ENCODE measurements around the gene ARL4A. TPM values are rescaled to one million over a fixed set of nuclear protein-coding genes. Genes with fewer than 3 reads are reported as not detected.
"Not testable (repeated sequence)": the region's sequence is repeated elsewhere in the genome, so short reads cannot be mapped to it uniquely, and the experiment has no call there.

Gene ARL4A
- total and polyA plus RNA-seq, 2 donors (not counting 3 experiments of a cell fraction or from before 2014, with no cell fraction given), result 34.1 to 43.2 TPM

GRCh38 chr7:12643644-12644043, 43.8 kb upstream of the ARL4A start:
- dilution Hi-C loops (cut with MboI; ENCODE audit: extremely low pct_ligation_motif_present, low sequenced_read_pairs), result no loop called here
- H3K4me1 ChIP-seq (ENCODE audit: control insufficient read depth, extremely low read depth, insufficient read depth, low read length), result no peaks in the 10 kb centered on the region
- no peak for DNase-seq (ENCODE audit: low read depth, low spot score)
- H3K4me3 ChIP-seq (replicated peaks in 1 of 3; ENCODE audit: insufficient read depth in 1 of 3, low read depth in 1 of 3, low read length in 3 of 3), result no peak overlapping the region
- CTCF ChIA-PET, result no interaction called here
- H3K79me2 ChIP-seq (ENCODE audit: control insufficient read depth, insufficient read depth, low read length), result no peaks in the 10 kb centered on the region
- no peaks in the 10 kb centered on the region for H3K36me3 ChIP-seq (ENCODE audit: control insufficient read depth in 2 of 2, extremely low read depth in 1 of 2, insufficient read depth in 2 of 2, low read length in 2 of 2)
- no peak overlapping the region for H2AFZ ChIP-seq (ENCODE audit: low read depth, low read length)
- H3K9me3 ChIP-seq (replicated peaks; ENCODE audit: control insufficient read depth, insufficient read depth, low read length), result no peaks in the 10 kb centered on the region
- no peaks in the 10 kb centered on the region for H4K20me1 ChIP-seq (replicated peaks; ENCODE audit: control insufficient read depth, extremely low read depth, insufficient read depth, low read length)
- no peak overlapping the region for H3K4me2 ChIP-seq (ENCODE audit: insufficient read depth, low read length)
- BruUV-seq (replicated peaks), result no TSS peak
- POLR2A ChIA-PET, result no interaction called here
- H3K27me3 ChIP-seq (ENCODE audit: control insufficient read depth in 2 of 2, insufficient read depth in 2 of 2, low read length in 2 of 2), result no peaks in the 10 kb centered on the region
- TF ChIP-seq MYC (IDR thresholded peaks at IDR 0.05; ENCODE audit: low read depth, low read length) (no peak), GATA2 (IDR thresholded peaks at IDR 0.05; ENCODE audit: insufficient read depth, insufficient read length, low read depth, low read length) (no peak), JUN (IDR thresholded peaks at IDR 0.05; ENCODE audit: borderline replicate concordance, insufficient read depth, insufficient read length, low read depth) (no peak), POLR2A (IDR thresholded peaks at IDR 0.05; ENCODE audit: low read depth, low read length) (no peak), MAX (IDR thresholded peaks at IDR 0.05; ENCODE audit: insufficient read depth, insufficient read length) (no peak), EZH2 (IDR thresholded peaks at IDR 0.05; ENCODE audit: borderline replicate concordance, low read depth, low read length, severe bottlenecking) (no peak), POLR2AphosphoS5 (IDR thresholded peaks at IDR 0.05; ENCODE audit: insufficient read depth, low read depth, low read length) (no peak), FOS (IDR thresholded peaks at IDR 0.05; ENCODE audit: borderline replicate concordance, insufficient read depth, low read length) (no peak), CTCF (IDR thresholded peaks at IDR 0.05; ENCODE audit: extremely low read depth in 1 of 2, insufficient read depth in 1 of 2, low read depth in 1 of 2, low read length in 2 of 2) (no peak)
- no peak for FAIRE-seq
- intact Hi-C loops (cut with micrococcal nuclease), result loop anchor here (10.0 kb wide), 1 partner anchor 1081 kb away; no protein-coding TSS in a partner anchor
- no peak overlapping the region for H3K27ac ChIP-seq (ENCODE audit: insufficient read depth, low read depth, low read length)
- H3K9me1 ChIP-seq (replicated peaks; ENCODE audit: control insufficient read depth, extremely low read depth, insufficient read depth, low read length), result no peaks in the 10 kb centered on the region
- H3K9ac ChIP-seq (replicated peaks; ENCODE audit: extremely low read depth, insufficient read depth, low read length), result no peak overlapping the region

GRCh38 chr7:12645212-12645611, 42.2 kb upstream of the ARL4A start:
- H3K9me3 ChIP-seq (replicated peaks; ENCODE audit: control insufficient read depth, insufficient read depth, low read length); H3K9ac ChIP-seq (replicated peaks; ENCODE audit: extremely low read depth, insufficient read depth, low read length); H3K9me1 ChIP-seq (replicated peaks; ENCODE audit: control insufficient read depth, extremely low read depth, insufficient read depth, low read length); BruUV-seq (replicated peaks); H3K4me2 ChIP-seq (ENCODE audit: insufficient read depth, low read length); H3K79me2 ChIP-seq (ENCODE audit: control insufficient read depth, insufficient read depth, low read length); H4K20me1 ChIP-seq (replicated peaks; ENCODE audit: control insufficient read depth, extremely low read depth, insufficient read depth, low read length); dilution Hi-C loops (cut with MboI; ENCODE audit: extremely low pct_ligation_motif_present, low sequenced_read_pairs); H3K36me3 ChIP-seq (ENCODE audit: control insufficient read depth in 2 of 2, extremely low read depth in 1 of 2, insufficient read depth in 2 of 2, low read length in 2 of 2); H3K27me3 ChIP-seq (ENCODE audit: control insufficient read depth in 2 of 2, insufficient read depth in 2 of 2, low read length in 2 of 2); H3K27ac ChIP-seq (ENCODE audit: insufficient read depth, low read depth, low read length); H3K4me1 ChIP-seq (ENCODE audit: control insufficient read depth, extremely low read depth, insufficient read depth, low read length); H2AFZ ChIP-seq (ENCODE audit: low read depth, low read length); DNase-seq (ENCODE audit: low read depth, low spot score); H3K4me3 ChIP-seq (replicated peaks in 1 of 3; ENCODE audit: insufficient read depth in 1 of 3, low read depth in 1 of 3, low read length in 3 of 3); FAIRE-seq: not testable (repeated sequence)
- CTCF ChIA-PET, result interaction anchor here (1.3 kb wide), 1 partner anchor 21 kb away, joined by 3 read pairs; no protein-coding TSS in a partner anchor
- intact Hi-C loops (cut with micrococcal nuclease), result loop anchor here (10.0 kb wide), 1 partner anchor 1080 kb away; no protein-coding TSS in a partner anchor
- POLR2A ChIA-PET, result interaction anchor here (0.6 kb wide), 1 partner anchor 126 kb away, joined by 3 read pairs; no protein-coding TSS in a partner anchor
